ENCODE measurements around the gene FAM8A1. TPM values are rescaled to one million over a fixed set of nuclear protein-coding genes. Genes with fewer than 3 reads are reported as not detected.
A peak's percentile ranks its signal among the peaks of the same experiment; 100 is the strongest.

The FAM8A1 gene
- total and polyA plus RNA-seq, 2 donors from 2014 or later: 16.9 to 20.7 TPM

GRCh38 chr6:17588011-17588410 is 12.1 kb upstream of the FAM8A1 start:
- no peak for FAIRE-seq
- Histone ChIP-seq H3K36me3 (ENCODE audit: control insufficient read depth in 2 of 3, insufficient read depth in 3 of 3, low read length in 3 of 3) (no peaks in the 10 kb centered on the region), H3K9ac (ENCODE audit: low read length in 3 of 3) (no peak overlapping the region), H3K4me1 (ENCODE audit: control insufficient read depth in 2 of 3, insufficient read depth in 2 of 3, low read depth in 1 of 3, low read length in 3 of 3) (peaks cover 0 to 4% (median 0%) of the 10 kb centered on the region in 3 donors), H3K9me3 (ENCODE audit: control insufficient read depth in 2 of 3, insufficient read depth in 1 of 3, low read length in 3 of 3) (no peaks in the 10 kb centered on the region), H3K27me3 (ENCODE audit: control insufficient read depth, insufficient read depth, low read length) (no peaks in the 10 kb centered on the region), H3K4me3 (ENCODE audit: low read length in 3 of 3) (no peak overlapping the region), H3K27ac (ENCODE audit: low read depth in 2 of 2, low read length in 2 of 2) (no peak overlapping the region)
- TF ChIP-seq CTCF (IDR thresholded peaks at IDR 0.05; ENCODE audit: borderline replicate concordance, extremely low read depth, insufficient read depth): no peak
- no peak for DNase-seq
- intact Hi-C loops (cut with DNase I): loop anchor here (10.0 kb wide), 1 partner anchor 433 kb away; no protein-coding TSS in a partner anchor

GRCh38 chr6:17589406-17590096 is 10.6 kb upstream of the FAM8A1 start:
- FAIRE-seq: no peak
- Histone ChIP-seq H3K4me3 (ENCODE audit: low read length in 3 of 3) (no peak overlapping the region), H3K9ac (ENCODE audit: low read length in 3 of 3) (no peak overlapping the region), H3K9me3 (ENCODE audit: control insufficient read depth in 2 of 3, insufficient read depth in 1 of 3, low read length in 3 of 3) (no peaks in the 10 kb centered on the region), H3K36me3 (ENCODE audit: control insufficient read depth in 2 of 3, insufficient read depth in 3 of 3, low read length in 3 of 3) (no peaks in the 10 kb centered on the region), H3K4me1 (ENCODE audit: control insufficient read depth in 2 of 3, insufficient read depth in 2 of 3, low read depth in 1 of 3, low read length in 3 of 3) (no peaks in the 10 kb centered on the region), H3K27me3 (ENCODE audit: control insufficient read depth, insufficient read depth, low read length) (no peaks in the 10 kb centered on the region), H3K27ac (ENCODE audit: low read depth in 2 of 2, low read length in 2 of 2) (no peak overlapping the region)
- peak in 3 of 5 donors; percentile 32 to 74 (median 69) for DNase-seq
- TF ChIP-seq CTCF (IDR thresholded peaks at IDR 0.05; ENCODE audit: borderline replicate concordance, extremely low read depth, insufficient read depth): no peak
- intact Hi-C loops (cut with DNase I): loop anchor here (10.0 kb wide), 1 partner anchor 435 kb away; no protein-coding TSS in a partner anchor

DNA sequence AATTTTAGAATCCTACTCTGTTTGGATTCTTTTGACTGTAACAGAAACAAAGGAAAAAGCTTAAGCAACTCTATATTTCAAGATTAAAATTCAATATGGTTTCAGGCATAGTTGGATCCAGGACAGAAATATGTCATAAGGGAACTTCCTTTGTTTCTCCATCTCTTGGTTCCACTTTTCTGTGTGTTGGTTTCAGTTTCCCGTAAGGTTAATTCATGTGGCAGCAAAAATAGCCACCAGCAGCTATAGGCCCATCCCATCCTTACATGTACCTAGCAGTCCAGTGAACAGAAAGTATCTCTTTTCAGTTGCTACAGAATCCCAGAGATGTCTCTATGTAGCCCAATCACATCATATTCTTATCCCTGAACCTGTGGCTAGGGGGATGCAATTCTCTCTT is 8.8 kb upstream of the FAM8A1 start:
- no peak overlapping the region for H3K4me3 ChIP-seq (ENCODE audit: low read length in 3 of 3)
- intact Hi-C loops (cut with DNase I): no loop called here
- DNase-seq (no peak), FAIRE-seq (no peak)
- no peaks in the 10 kb centered on the region for H3K27me3 ChIP-seq (ENCODE audit: control insufficient read depth, insufficient read depth, low read length)
- no peak overlapping the region for H3K9ac ChIP-seq (ENCODE audit: low read length in 3 of 3)
- no peaks in the 10 kb centered on the region for H3K36me3 ChIP-seq (ENCODE audit: control insufficient read depth in 2 of 3, insufficient read depth in 3 of 3, low read length in 3 of 3)
- H3K9me3 ChIP-seq (ENCODE audit: control insufficient read depth in 2 of 3, insufficient read depth in 1 of 3, low read length in 3 of 3): no peaks in the 10 kb centered on the region
- TF ChIP-seq CTCF (IDR thresholded peaks at IDR 0.05; ENCODE audit: borderline replicate concordance, extremely low read depth, insufficient read depth): no peak
- H3K4me1 ChIP-seq (ENCODE audit: control insufficient read depth in 2 of 3, insufficient read depth in 2 of 3, low read depth in 1 of 3, low read length in 3 of 3): no peaks in the 10 kb centered on the region
- no peak overlapping the region for H3K27ac ChIP-seq (ENCODE audit: low read depth in 2 of 2, low read length in 2 of 2)

Measured in kidney (tissue), 14 donors.